ENCODE results near the gene SMYD2.

SMYD2 gene

DNA sequence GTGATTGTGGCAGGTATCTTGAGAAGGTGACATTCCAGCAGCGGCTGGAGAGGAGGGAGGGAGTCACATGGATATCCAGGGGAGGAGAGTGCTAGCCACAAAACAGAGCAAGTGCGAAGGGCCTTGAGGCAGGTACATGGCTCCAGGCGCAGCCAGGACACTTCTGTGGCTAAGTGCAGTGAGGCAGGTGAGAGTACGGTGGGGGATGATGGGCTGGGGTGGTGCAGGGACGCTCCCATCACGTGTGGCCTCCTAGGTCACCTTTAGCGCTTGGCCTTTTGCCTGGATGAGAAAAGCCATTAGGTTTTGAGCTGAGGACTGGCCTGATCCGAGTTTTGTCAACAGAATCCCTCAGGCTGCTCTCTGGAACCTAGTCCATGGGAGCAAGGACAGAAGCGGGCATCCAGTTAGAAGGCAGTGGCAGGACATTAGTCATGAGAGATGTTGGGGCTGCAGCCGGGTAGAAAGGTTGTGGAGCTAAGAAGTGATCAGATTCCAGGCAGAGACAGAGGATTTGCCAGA lies 31.6 kb downstream of the SMYD2 start:
- Histone ChIP-seq H3K9me3 (ENCODE audit: insufficient read depth, low read length, severe bottlenecking) (no peaks in the 10 kb centered on the region), H3K4me2 (ENCODE audit: insufficient read depth, low read length) (no peak overlapping the region), H3K27ac (ENCODE audit: low read length) (no peak overlapping the region), H3K79me2 (ENCODE audit: insufficient read depth, low read length) (peaks cover 15% of the 10 kb centered on the region), H4K20me1 (ENCODE audit: insufficient read depth, low read length) (peaks cover 11% of the 10 kb centered on the region; the same call in 1 of the 2 replicates), H3K27me3 (ENCODE audit: insufficient read depth, low read length, poor library complexity) (no peaks in the 10 kb centered on the region), H3K9ac (ENCODE audit: low read depth, low read length) (no peak overlapping the region), H3K4me3 (ENCODE audit: low read depth in 1 of 2, low read length in 2 of 2) (no peak overlapping the region), H3K36me3 (ENCODE audit: insufficient read depth, low read length) (peaks cover 21% of the 10 kb centered on the region), H3K4me1 (ENCODE audit: insufficient read depth, low read length) (peaks cover 14% of the 10 kb centered on the region), H2AFZ (ENCODE audit: low read depth, low read length) (no peak overlapping the region)
- DNase-seq (no peak), ATAC-seq (ENCODE audit: insufficient read depth, low read depth) (no peak)
- TF ChIP-seq, protein P1, sequence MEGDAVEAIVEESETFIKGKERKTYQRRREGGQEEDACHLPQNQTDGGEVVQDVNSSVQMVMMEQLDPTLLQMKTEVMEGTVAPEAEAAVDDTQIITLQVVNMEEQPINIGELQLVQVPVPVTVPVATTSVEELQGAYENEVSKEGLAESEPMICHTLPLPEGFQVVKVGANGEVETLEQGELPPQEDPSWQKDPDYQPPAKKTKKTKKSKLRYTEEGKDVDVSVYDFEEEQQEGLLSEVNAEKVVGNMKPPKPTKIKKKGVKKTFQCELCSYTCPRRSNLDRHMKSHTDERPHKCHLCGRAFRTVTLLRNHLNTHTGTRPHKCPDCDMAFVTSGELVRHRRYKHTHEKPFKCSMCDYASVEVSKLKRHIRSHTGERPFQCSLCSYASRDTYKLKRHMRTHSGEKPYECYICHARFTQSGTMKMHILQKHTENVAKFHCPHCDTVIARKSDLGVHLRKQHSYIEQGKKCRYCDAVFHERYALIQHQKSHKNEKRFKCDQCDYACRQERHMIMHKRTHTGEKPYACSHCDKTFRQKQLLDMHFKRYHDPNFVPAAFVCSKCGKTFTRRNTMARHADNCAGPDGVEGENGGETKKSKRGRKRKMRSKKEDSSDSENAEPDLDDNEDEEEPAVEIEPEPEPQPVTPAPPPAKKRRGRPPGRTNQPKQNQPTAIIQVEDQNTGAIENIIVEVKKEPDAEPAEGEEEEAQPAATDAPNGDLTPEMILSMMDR (IDR thresholded peaks at IDR 0.05; ENCODE audit: borderline replicate concordance, extremely low read depth, low read length, poor library complexity, severe bottlenecking) = no peak
- TF ChIP-seq EZH2 (IDR thresholded peaks at IDR 0.05; ENCODE audit: borderline replicate concordance, low read depth, low read length, severe bottlenecking) = no peak

DNA sequence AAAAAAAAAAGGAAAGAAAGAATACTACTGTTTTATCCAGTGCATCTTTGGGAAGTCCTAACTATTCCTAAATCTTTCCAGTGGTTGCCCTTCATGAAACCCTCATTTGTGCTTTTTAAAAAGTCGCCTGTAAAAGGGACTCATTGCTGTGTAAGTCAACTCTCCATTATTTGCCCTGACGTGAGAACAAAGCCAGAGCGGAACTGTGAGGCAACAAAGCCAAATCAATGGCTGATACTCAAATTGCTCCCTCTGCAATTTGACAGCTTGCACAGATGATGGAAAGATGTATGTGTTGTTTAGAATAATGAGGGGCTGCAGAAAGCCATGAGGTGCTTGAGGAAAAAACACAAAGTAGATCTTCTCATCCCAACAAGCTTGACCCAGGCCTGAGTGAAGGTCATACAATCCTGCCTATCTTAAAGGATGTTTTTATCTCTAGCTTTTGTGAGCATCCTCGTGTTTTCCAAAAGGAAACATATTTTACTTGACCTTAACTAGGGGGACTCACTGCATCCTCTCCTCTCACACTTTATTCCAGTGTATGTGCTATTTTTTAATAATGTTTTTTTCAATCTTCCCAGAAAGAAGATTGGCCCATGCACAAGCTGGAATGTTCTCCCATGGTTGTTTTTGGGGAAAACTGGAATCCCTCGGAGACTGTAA lies 33.4 kb downstream of the SMYD2 start:
- DNase-seq (no peak), ATAC-seq (ENCODE audit: insufficient read depth, low read depth) (no peak)
- no peak overlapping the region for H3K9ac ChIP-seq (ENCODE audit: low read depth, low read length)
- peaks cover 34% of the 10 kb centered on the region for H3K36me3 ChIP-seq (ENCODE audit: insufficient read depth, low read length)
- H2AFZ ChIP-seq (ENCODE audit: low read depth, low read length) = no peak overlapping the region
- no peaks in the 10 kb centered on the region for H3K27me3 ChIP-seq (ENCODE audit: insufficient read depth, low read length, poor library complexity)
- peaks cover 14% of the 10 kb centered on the region for H3K4me1 ChIP-seq (ENCODE audit: insufficient read depth, low read length)
- no peak for TF ChIP-seq EZH2 (IDR thresholded peaks at IDR 0.05; ENCODE audit: borderline replicate concordance, low read depth, low read length, severe bottlenecking)
- TF ChIP-seq, protein P1 (IDR thresholded peaks at IDR 0.05; ENCODE audit: borderline replicate concordance, extremely low read depth, low read length, poor library complexity, severe bottlenecking) = no peak
- no peak overlapping the region for H3K4me2 ChIP-seq (ENCODE audit: insufficient read depth, low read length)
- peaks cover 4% of the 10 kb centered on the region; the same call in 1 of the 2 replicates for H4K20me1 ChIP-seq (ENCODE audit: insufficient read depth, low read length)
- no peaks in the 10 kb centered on the region for H3K9me3 ChIP-seq (ENCODE audit: insufficient read depth, low read length, severe bottlenecking)
- no peak overlapping the region for H3K27ac ChIP-seq (ENCODE audit: low read length)
- no peak overlapping the region for H3K4me3 ChIP-seq (ENCODE audit: low read depth in 1 of 2, low read length in 2 of 2)
- H3K79me2 ChIP-seq (ENCODE audit: insufficient read depth, low read length) = 0 out of 2 replicates have a peak, but pooled peaks cover 10% of the 10 kb centered on the region

DNA sequence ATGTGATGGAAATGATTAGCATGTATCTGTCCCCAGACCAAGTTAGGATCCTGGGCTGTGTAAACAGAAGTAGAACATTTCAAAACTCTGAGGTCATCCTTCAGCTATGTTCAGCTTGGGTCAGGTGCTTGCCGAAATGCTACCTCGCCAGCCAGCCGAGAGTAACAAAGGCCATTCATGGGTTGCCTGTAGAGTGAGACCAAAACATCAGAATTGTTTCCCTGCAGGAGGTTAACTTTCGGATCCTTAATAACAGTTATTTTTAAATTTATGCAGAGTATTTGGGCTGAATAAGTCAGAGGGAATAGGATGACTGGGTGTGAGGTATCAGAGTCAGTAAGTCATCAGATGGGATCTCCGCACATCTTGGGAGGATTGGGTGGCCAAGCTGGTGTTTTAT lies 35.6 kb downstream of the SMYD2 start:
- no peak overlapping the region for H3K27ac ChIP-seq (ENCODE audit: low read length)
- no peaks in the 10 kb centered on the region for H3K4me1 ChIP-seq (ENCODE audit: insufficient read depth, low read length)
- no peak overlapping the region for H3K4me3 ChIP-seq (ENCODE audit: low read depth in 1 of 2, low read length in 2 of 2)
- H3K9ac ChIP-seq (ENCODE audit: low read depth, low read length) = no peak overlapping the region
- peaks cover 50% of the 10 kb centered on the region for H3K36me3 ChIP-seq (ENCODE audit: insufficient read depth, low read length)
- H3K4me2 ChIP-seq (ENCODE audit: insufficient read depth, low read length) = no peak overlapping the region
- no peak for ATAC-seq (ENCODE audit: insufficient read depth, low read depth)
- no peak overlapping the region for H2AFZ ChIP-seq (ENCODE audit: low read depth, low read length)
- DNase-seq = no peak
- no peaks in the 10 kb centered on the region for H3K27me3 ChIP-seq (ENCODE audit: insufficient read depth, low read length, poor library complexity)
- H3K9me3 ChIP-seq (ENCODE audit: insufficient read depth, low read length, severe bottlenecking) = no peaks in the 10 kb centered on the region
- no peak for TF ChIP-seq EZH2 (IDR thresholded peaks at IDR 0.05; ENCODE audit: borderline replicate concordance, low read depth, low read length, severe bottlenecking)
- TF ChIP-seq, protein P1 (IDR thresholded peaks at IDR 0.05; ENCODE audit: borderline replicate concordance, extremely low read depth, low read length, poor library complexity, severe bottlenecking) = no peak
- H4K20me1 ChIP-seq (ENCODE audit: insufficient read depth, low read length) = peaks cover 8% of the 10 kb centered on the region; the same call in 1 of the 2 replicates
- 0 out of 2 replicates have a peak, but pooled peaks cover 4% of the 10 kb centered on the region for H3K79me2 ChIP-seq (ENCODE audit: insufficient read depth, low read length)

Measured in DND-41 (cell line).